Measurements from ENCODE around the gene GCNT2. TPM values are rescaled to one million over a fixed set of nuclear protein-coding genes. Genes with fewer than 3 reads are reported as not detected.

GCNT2 gene
- total and polyA plus RNA-seq, 2 of the 8 experiments (the other 6 are each of a cell fraction or from before 2014, with no cell fraction given): 19.3 to 52.5 TPM

- FAIRE-seq (no peak), DNase-seq (ENCODE audit: low read depth in 1 of 2, low spot score in 2 of 2) (no peak)
- no peak overlapping the region for H3K4ac ChIP-seq (replicated peaks; ENCODE audit: insufficient read length, low read depth, low read length)
Observed at GRCh38 chr6:10641528-10641927, 120.4 kb downstream of the GCNT2 start.

More at GRCh38 chr6:10641528-10641927, 120.4 kb downstream of the GCNT2 start:
- H2BK12ac ChIP-seq (ENCODE audit: low read depth, low read length): no peak overlapping the region
- no peaks in the 10 kb centered on the region; a peak in 1 of 7 replicates for H3K27me3 ChIP-seq (replicated peaks in 1 of 4; ENCODE audit: control insufficient read depth in 3 of 4, extremely low read depth in 1 of 4, insufficient read depth in 3 of 4, low read length in 3 of 4)
- H3K27ac ChIP-seq (ENCODE audit: low read depth, low read length): no peak overlapping the region
- H3K9me3 ChIP-seq (ENCODE audit: insufficient read depth in 2 of 2, low read depth in 1 of 2, low read length in 1 of 2): peaks cover 0 to 7% of the 10 kb centered on the region in 2 experiments; a peak in 2 of 4 replicates
- no peaks in the 10 kb centered on the region for H3K79me2 ChIP-seq (ENCODE audit: control insufficient read depth in 1 of 2, insufficient read depth in 2 of 2, low read length in 2 of 2)
- H2BK120ac ChIP-seq (replicated peaks; ENCODE audit: low read depth, low read length): no peak overlapping the region
- H2BK15ac ChIP-seq (ENCODE audit: low read length): no peak overlapping the region
- no peak overlapping the region for H3K4me2 ChIP-seq (ENCODE audit: insufficient read depth in 1 of 2, low read depth in 2 of 2, low read length in 2 of 2)
- H4K5ac ChIP-seq (ENCODE audit: insufficient read length, low read depth, low read length): no peak overlapping the region
- ChIA-PET CTCF (ENCODE audit: partially characterized antibody) (interaction anchor here (1.5 kb wide), 1 partner anchor 10 kb away, joined by 3 read pairs; no protein-coding TSS in a partner anchor), POLR2A (ENCODE audit: partially characterized antibody) (interaction anchor here (0.6 to 1.0 kb wide), 3 partner anchors 25 to 131 kb away, joined by 3 to 5 read pairs (median 3); no protein-coding TSS in a partner anchor)
- no peak overlapping the region for H4K91ac ChIP-seq (replicated peaks; ENCODE audit: insufficient read length, low read length)
- no peak overlapping the region for H3K14ac ChIP-seq (ENCODE audit: insufficient read length)
- H3K79me1 ChIP-seq (ENCODE audit: low read depth, low read length): no peaks in the 10 kb centered on the region
- no peak overlapping the region for H3K18ac ChIP-seq (ENCODE audit: extremely low read depth, low read length)
- H3K9ac ChIP-seq (replicated peaks in 1 of 4; ENCODE audit: extremely low read depth in 1 of 4, low read depth in 3 of 4, low read length in 3 of 4): no peak overlapping the region
- H2AK5ac ChIP-seq (ENCODE audit: low read depth, low read length): no peak overlapping the region
- no peaks in the 10 kb centered on the region for H3K23me2 ChIP-seq (ENCODE audit: low read depth, low read length)
- no peaks in the 10 kb centered on the region for H3K4me1 ChIP-seq (replicated peaks in 1 of 4; ENCODE audit: control insufficient read depth in 3 of 4, insufficient read depth in 4 of 4, low read length in 3 of 4)
- WGBS, 2 experiments (ENCODE audit: extremely low coverage in 1 of 2, insufficient coverage in 1 of 2, insufficient read length in 1 of 2, insufficient replicate concordance in 2 of 2, low coverage in 1 of 2, low lambda C conversion rate in 2 of 2, missing lambda C conversion rate in 1 of 2): 90% methylated on average over 3 of the region's 3 CpGs; no CpG with 5 or more reads in 1 of the 2 experiments
- no peaks in the 10 kb centered on the region for H3K36me3 ChIP-seq (ENCODE audit: control insufficient read depth in 2 of 4, insufficient read depth in 4 of 4, low read length in 3 of 4)
- no peak overlapping the region for H4K8ac ChIP-seq (ENCODE audit: extremely low read depth, insufficient read depth, low read length)
- H3K4me3 ChIP-seq (ENCODE audit: extremely low read depth in 1 of 4, insufficient read depth in 2 of 4, low read depth in 3 of 4, low read length in 4 of 4): no peak overlapping the region
- no peak overlapping the region for H3K23ac ChIP-seq (ENCODE audit: insufficient read length)
- H3K56ac ChIP-seq (replicated peaks; ENCODE audit: insufficient read length, low read depth, low read length): no peak overlapping the region
- no peak overlapping the region for H2BK20ac ChIP-seq (ENCODE audit: low read length)
- no peaks in the 10 kb centered on the region for H4K20me1 ChIP-seq (replicated peaks in 1 of 2; ENCODE audit: control insufficient read depth in 1 of 2, insufficient read depth in 2 of 2, low read length in 2 of 2)
- no peak overlapping the region for H2AFZ ChIP-seq (ENCODE audit: low read length)
- no peak for TF ChIP-seq ATF2 (IDR thresholded peaks at IDR 0.05; ENCODE audit: low read length)
- no peak for TF ChIP-seq SP1 (IDR thresholded peaks at IDR 0.05; ENCODE audit: low read depth, low read length)
- TF ChIP-seq KDM4A (IDR thresholded peaks at IDR 0.05; ENCODE audit: low read depth, low read length, severe bottlenecking): no peak
- no peak for TF ChIP-seq SAP30 (IDR thresholded peaks at IDR 0.05; ENCODE audit: insufficient read depth, insufficient replicate concordance, low read length)
- no peak overlapping the region for H2BK5ac ChIP-seq (ENCODE audit: low read depth, low read length)
